ENCODE measurements around the gene DCAF11.

DNA sequence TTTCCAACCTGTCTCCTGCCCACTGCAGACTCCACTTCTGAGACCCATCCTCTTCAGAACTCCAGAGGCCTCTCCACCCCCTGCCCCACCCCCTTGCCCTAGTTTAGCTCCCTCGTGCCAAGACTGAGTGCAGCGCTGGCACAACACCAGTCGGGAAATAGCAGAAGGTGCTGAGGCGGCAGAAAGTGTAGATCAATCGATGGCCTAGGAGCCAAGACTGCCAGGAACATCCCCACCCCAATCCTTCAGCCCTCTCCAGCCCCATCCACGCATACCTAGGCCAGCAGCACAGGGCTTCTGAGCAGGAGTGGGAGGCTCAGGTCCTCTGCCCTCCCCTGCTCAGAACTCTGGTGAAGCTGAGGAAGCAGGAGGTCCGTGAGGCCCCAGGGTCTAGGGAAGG lies 42.1 kb upstream of the DCAF11 start:
- TF ChIP-seq, protein P1, sequence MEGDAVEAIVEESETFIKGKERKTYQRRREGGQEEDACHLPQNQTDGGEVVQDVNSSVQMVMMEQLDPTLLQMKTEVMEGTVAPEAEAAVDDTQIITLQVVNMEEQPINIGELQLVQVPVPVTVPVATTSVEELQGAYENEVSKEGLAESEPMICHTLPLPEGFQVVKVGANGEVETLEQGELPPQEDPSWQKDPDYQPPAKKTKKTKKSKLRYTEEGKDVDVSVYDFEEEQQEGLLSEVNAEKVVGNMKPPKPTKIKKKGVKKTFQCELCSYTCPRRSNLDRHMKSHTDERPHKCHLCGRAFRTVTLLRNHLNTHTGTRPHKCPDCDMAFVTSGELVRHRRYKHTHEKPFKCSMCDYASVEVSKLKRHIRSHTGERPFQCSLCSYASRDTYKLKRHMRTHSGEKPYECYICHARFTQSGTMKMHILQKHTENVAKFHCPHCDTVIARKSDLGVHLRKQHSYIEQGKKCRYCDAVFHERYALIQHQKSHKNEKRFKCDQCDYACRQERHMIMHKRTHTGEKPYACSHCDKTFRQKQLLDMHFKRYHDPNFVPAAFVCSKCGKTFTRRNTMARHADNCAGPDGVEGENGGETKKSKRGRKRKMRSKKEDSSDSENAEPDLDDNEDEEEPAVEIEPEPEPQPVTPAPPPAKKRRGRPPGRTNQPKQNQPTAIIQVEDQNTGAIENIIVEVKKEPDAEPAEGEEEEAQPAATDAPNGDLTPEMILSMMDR (IDR thresholded peaks at IDR 0.05) = no peak
- TF ChIP-seq EZH2 (IDR thresholded peaks at IDR 0.05; ENCODE audit: borderline replicate concordance, insufficient read depth, low read depth, low read length, poor library complexity, severe bottlenecking) = no peak
